Right atrium auricular region (tissue), 2 donors: Measurements from ENCODE around the gene WBP1L. TPM values are rescaled to one million over a fixed set of nuclear protein-coding genes. Genes with fewer than 3 reads are reported as not detected.

ENCODE experiments used
- DNase-seq: peaks from one replicate; pipeline ENCODE4 v3.0.0-alpha.2; 2019; ENCODE audit warnings: low spot score
- H3K27ac ChIP-seq, 2 donors: fragments of 200-600 bp; sonication (generic); 1 replicate in 1 of 2; 2 replicates in 1 of 2; pipeline ENCODE4 v1.5.1; 2016 to 2019
- H3K27me3 ChIP-seq, 2 donors: fragments of 200-600 bp; sonication (generic); one replicate each; pipeline versions ENCODE4 v1.5.1 to v1.6.0; 2017 to 2019
- H3K36me3 ChIP-seq: fragments of 200-600 bp; sonication (generic); one replicate; pipeline ENCODE4 v1.5.1; 2016
- H3K4me1 ChIP-seq, 2 donors: fragments of 200-600 bp; sonication (generic); one replicate each; pipeline versions ENCODE4 v1.5.1 to v1.6.0; 2017 to 2019
- H3K4me3 ChIP-seq, 2 donors: fragments of 200-600 bp; sonication (generic); 1 replicate in 1 of 2; 2 replicates in 1 of 2; pipeline ENCODE4 v1.5.1; 2017 to 2019; ENCODE audit warnings: mild to moderate bottlenecking in 1 of 2, moderate library complexity in 1 of 2
- H3K9me3 ChIP-seq, 2 donors: fragments of 200-600 bp; sonication (generic); one replicate each; pipeline ENCODE4 v1.5.1; 2019
- CTCF ChIP-seq, 2 donors: fragments of 200-600 bp; sonication (generic); IDR thresholded peaks; one replicate each; pipeline ENCODE4 v1.5.1; 2019; ENCODE audit warnings: antibody characterized with exemption in 2 of 2
- total RNA-seq, 2 donors: library from RNA; depleted of rRNA; stranded (reverse); fragments of >200 nt; gene quantifications; one replicate each; pipeline ENCODE4 v1.1.0, GENCODE V29; 2016

Gene WBP1L
- total RNA-seq, 2 donors from 2014 or later, result 46.1 to 94.4 TPM

GRCh38 chr10:102770792-102771191 is 27.0 kb downstream of the WBP1L start:
- no peaks in the 10 kb centered on the region for H3K9me3 ChIP-seq
- no peaks in the 10 kb centered on the region for H3K36me3 ChIP-seq
- TF ChIP-seq CTCF (IDR thresholded peaks at IDR 0.05), result no peak
- no peak for DNase-seq
- no peak overlapping the region for H3K4me3 ChIP-seq
- H3K4me1 ChIP-seq, result peaks cover 0 to 61% of the 10 kb centered on the region in 2 donors
- peak overlapping the region; percentile 35 to 55 for H3K27ac ChIP-seq
- no peaks in the 10 kb centered on the region for H3K27me3 ChIP-seq

- H3K4me1 ChIP-seq, result peaks cover 0 to 75% of the 10 kb centered on the region in 2 donors
- H3K36me3 ChIP-seq, result no peaks in the 10 kb centered on the region
- H3K4me3 ChIP-seq, result no peak overlapping the region
- no peak for TF ChIP-seq CTCF (IDR thresholded peaks at IDR 0.05)
- H3K27me3 ChIP-seq, result no peaks in the 10 kb centered on the region
- no peaks in the 10 kb centered on the region for H3K9me3 ChIP-seq
- H3K27ac ChIP-seq, result peak overlapping the region; percentile 95 to 99
- no peak for DNase-seq
These were observed 29.6 kb downstream of the WBP1L start for GRCh38 chr10:102773320-102773719.

GRCh38 chr10:102773986-102774385 is 30.2 kb downstream of the WBP1L start:
- DNase-seq, result peak; percentile 72
- no peaks in the 10 kb centered on the region for H3K36me3 ChIP-seq
- no peak overlapping the region for H3K4me3 ChIP-seq
- peaks cover 0 to 81% of the 10 kb centered on the region in 2 donors for H3K4me1 ChIP-seq
- no peak for TF ChIP-seq CTCF (IDR thresholded peaks at IDR 0.05)
- peak overlapping the region; percentile 95 to 99 for H3K27ac ChIP-seq
- no peaks in the 10 kb centered on the region for H3K27me3 ChIP-seq
- no peaks in the 10 kb centered on the region for H3K9me3 ChIP-seq

GRCh38 chr10:102775201-102775934 is 31.6 kb downstream of the WBP1L start:
- TF ChIP-seq CTCF (IDR thresholded peaks at IDR 0.05), result no peak

GRCh38 chr10:102775935-102776669 is 32.4 kb downstream of the WBP1L start:
- Histone ChIP-seq H3K27ac (peak overlapping the region; percentile 95 to 99), H3K27me3 (no peaks in the 10 kb centered on the region), H3K36me3 (no peaks in the 10 kb centered on the region), H3K9me3 (no peaks in the 10 kb centered on the region), H3K4me3 (peak overlapping the region; percentile 50 to 56), H3K4me1 (peaks cover 0 to 84% of the 10 kb centered on the region in 2 donors)
- peak; percentile 95 for DNase-seq
- TF ChIP-seq CTCF (IDR thresholded peaks at IDR 0.05), result no peak

More at GRCh38 chr10:102775201-102775934, 31.6 kb downstream of the WBP1L start:
- H3K27me3 ChIP-seq, result no peaks in the 10 kb centered on the region
- H3K9me3 ChIP-seq, result no peaks in the 10 kb centered on the region
- peak; percentile 91 for DNase-seq
- peaks cover 0 to 84% of the 10 kb centered on the region in 2 donors for H3K4me1 ChIP-seq
- H3K27ac ChIP-seq, result peak overlapping the region; percentile 95 to 99
- H3K4me3 ChIP-seq, result peak overlapping the region; percentile 50 to 56
- H3K36me3 ChIP-seq, result no peaks in the 10 kb centered on the region
